Activated T-helper 1 cell treated with Interleukin-2 at 50 U/mL for 16 hours (primary cell): ENCODE results near the gene ENOX2.
"Not testable (repeated sequence)": the region's sequence is repeated elsewhere in the genome, so short reads cannot be mapped to it uniquely, and the experiment has no call there.

Experiments
- DNase-seq: peaks from one replicate; pipeline ENCODE4 v3.0.0-alpha.2; 2020; ENCODE audit warnings: low read depth

The ENOX2 gene

GRCh38 chrX:130825525-130825924 is 77.5 kb downstream of the ENOX2 start:
- DNase-seq, result no peak

DNA sequence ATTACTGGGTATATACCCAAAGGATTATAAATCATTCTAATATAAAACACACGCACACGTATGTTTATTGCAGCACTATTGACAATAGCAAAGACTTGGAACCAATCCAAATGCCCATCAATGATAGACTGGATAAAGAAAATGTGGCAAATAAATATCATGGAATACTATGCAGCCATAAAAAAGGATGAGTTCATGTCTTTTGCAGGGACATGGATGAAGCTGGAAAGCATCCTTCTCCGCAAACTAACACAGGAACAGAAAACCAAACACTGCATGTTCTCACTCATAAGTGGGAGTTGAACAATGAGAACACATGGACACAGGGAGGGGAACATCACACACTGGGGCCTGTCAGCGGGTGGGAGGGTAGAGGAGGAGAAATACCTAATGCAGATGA is 83.6 kb downstream of the ENOX2 start:
- not testable (repeated sequence) for DNase-seq

GRCh38 chrX:130813932-130814331 is 89.1 kb downstream of the ENOX2 start:
- DNase-seq, result not testable (repeated sequence)

DNA sequence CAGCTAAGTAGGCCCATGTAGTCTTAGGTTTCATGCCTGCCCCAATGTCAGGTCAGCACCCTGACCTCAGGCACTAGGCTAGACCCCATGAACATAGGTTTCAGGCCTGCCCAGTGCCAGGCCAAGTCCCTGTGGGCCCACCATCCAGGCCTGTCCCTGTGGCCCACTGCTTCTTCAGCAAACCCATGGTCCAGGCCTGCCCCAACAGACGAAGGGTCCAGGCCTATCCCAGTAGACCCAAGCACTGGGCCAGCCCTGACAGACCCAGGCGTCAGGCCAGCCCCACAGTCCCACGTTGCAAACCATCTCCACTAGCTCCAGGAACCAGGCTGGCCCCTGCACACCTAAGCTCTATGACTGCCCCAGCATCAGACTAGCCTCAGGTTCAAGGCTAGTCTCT is 92.4 kb downstream of the ENOX2 start:
- no peak for DNase-seq

DNA sequence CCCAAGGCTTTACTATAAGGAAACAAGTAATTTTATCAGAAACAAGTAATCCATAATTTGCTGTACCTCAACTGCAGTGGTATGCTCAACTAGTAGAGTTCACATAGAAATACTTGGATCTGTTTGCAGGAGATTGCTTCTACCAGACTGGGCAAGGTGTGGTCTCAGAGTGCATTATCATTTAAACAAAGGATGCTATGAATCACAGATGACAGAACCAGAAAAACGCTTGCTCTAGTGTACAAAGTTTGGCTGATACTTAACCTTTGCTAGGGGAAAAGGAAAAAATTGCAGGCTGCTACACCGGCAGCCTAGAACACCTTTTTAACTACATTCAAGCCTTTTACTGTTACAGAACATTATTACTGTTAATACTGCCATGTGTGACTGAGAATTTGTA is 97.1 kb downstream of the ENOX2 start:
- DNase-seq, result no peak

GRCh38 chrX:130803537-130803936 is 99.5 kb downstream of the ENOX2 start:
- DNase-seq, result no peak

DNA sequence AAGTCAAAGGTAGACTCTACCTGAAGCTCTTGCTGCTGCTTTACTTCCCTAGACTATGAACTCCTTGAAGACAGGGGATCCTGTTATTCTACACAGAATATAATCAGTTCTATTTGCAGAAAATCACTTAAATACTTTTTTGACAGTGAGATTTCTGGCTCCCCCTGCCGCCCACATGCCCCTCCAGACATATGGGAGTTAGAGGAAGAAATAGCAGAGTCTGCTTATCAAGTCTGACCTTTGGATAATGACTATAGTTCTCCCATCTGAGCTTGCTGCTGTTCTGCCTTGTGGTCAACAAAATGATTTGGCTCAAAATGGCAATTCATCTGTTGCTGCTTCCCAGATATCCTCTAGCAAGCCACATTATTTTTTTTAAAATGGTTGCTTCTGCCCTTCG is 101.1 kb downstream of the ENOX2 start:
- DNase-seq, result no peak

- no peak for DNase-seq
Observed at GRCh38 chrX:130799393-130799792, 103.6 kb downstream of the ENOX2 start.

DNA sequence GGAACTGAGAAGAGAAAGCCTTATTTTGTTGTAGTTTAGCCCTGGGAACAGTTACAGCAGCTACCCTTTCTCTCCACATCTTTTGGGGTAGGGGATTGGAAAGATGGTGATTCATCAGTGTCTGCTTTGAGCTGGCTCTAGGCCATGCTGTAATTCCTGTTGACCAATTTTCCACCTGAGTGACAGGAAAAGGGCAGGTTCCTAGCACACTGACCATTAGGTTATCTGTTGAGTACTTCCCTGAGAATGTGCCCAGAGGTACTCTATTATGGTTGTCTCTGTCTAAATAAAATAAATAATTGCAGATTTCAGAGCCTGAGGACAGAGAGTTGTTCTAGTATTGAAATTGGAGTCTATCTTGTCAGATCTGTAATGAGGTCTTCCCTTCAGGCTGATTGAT is 109.0 kb downstream of the ENOX2 start:
- no peak for DNase-seq

DNA sequence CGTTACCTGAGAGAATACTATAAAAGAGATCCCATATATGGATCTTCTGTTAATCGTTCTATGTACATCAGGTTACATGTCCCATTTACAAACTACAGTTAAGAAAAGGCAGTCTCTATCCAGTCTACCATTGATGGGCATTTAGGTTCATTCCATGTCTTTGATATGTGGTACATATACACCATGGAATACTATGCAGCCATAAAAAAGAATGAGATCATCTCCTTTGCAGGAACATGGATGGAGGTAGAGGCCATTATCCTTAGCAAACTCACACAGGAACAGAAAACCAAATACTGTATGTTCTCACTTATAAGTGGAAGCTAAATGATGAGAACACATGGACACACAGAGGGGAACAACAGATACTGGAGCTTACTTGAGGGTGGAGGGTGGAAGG is 111.1 kb downstream of the ENOX2 start:
- not testable (repeated sequence) for DNase-seq

- no peak for DNase-seq
Observed at GRCh38 chrX:130789793-130790192, 113.2 kb downstream of the ENOX2 start.

DNA sequence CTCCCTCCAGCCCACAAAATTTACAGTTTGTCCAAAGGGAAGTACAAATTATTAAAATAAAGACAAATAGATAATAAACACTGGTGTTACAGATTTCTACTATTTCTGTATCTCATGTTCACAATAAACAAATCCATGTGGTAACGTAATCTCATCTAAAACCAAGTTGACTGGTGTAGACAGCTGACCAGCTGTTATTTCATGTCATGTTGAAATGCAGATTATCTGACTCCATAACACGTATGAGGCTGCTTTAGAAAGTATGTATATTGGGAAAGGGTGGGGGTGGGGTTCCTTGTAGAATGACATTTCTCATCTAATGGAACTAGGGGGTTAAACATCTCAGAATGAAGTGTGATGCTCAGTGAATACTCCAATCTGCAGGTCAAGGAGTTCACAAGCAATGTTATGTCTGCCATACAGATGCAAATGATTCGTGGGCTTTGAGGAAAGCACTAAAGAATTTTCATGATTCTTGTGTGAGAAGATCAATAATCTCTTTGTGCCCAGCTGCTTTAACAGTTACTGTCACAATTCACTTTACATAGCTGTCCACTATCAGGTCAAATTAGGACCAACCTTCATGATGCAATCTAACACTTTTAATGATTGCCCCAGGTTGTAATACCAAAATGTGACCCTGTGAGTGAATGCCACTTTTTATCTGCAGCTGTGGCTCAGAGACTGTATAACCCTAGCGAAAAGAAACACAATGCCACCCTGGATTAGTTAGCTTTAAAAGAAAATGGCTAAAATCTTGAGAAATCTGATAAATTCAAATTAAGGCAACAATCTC is 114.0 kb downstream of the ENOX2 start:
- no peak for DNase-seq

GRCh38 chrX:130786030-130786429 is 117.0 kb downstream of the ENOX2 start:
- no peak for DNase-seq

DNA sequence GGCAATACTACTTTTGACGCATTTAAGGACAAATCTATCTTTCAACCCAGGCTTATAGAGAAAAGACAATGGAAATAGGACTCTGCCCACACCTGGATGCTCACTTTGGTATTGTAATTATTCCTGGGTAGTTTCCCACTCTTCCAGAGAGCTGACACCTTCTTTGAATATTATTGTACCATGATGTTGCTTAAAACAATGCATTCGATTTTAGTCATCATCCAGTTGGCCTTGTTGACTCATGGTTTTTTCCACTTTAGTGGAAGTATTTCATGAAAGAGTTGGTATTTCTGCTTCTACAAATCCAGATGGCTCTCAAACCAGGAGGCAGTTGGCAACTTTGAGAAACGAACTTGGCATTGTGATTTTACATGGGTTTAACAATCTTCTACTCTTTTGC is 124.2 kb downstream of the ENOX2 start:
- DNase-seq, result no peak

DNA sequence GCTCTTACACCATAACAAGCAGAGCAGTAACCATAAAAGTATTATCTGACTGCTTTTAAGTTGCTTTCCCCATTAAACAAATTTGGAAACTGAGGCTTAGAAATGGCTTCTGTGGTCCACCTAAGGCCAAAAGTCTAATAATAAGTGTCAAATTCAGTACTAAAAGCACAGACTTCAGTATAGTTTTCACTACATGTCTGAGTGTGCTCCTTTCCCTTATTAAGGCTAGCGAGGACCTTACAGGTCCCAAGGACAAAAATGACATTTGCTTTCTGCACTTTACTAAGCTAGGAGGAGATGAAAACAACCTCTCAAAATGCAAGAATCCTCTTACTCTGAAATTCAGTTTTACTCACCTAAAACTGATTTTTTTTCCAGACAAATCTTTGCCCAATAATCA is 127.2 kb downstream of the ENOX2 start:
- no peak for DNase-seq

DNA sequence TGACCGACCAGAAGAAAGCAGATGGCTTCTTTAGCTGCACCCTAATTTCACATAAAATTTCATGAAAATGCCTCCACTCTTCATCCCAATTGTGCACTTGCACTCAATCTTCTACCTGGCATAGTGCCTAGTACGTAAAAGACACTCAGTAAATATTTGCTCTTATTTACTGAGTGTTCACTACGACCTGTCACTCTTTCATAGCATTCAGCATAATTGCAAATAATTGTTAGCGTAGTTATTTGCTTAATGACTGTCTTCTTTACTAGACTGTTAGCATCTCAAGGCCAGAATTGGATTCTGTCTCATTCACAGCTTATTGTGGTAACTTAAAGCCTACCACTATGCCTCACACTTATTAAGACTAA is 130.2 kb downstream of the ENOX2 start:
- no peak for DNase-seq

GRCh38 chrX:130772105-130772775 is 130.8 kb downstream of the ENOX2 start:
- DNase-seq, result no peak

- DNase-seq, result no peak
Observed at GRCh38 chrX:130771648-130772047, 131.4 kb downstream of the ENOX2 start.

DNA sequence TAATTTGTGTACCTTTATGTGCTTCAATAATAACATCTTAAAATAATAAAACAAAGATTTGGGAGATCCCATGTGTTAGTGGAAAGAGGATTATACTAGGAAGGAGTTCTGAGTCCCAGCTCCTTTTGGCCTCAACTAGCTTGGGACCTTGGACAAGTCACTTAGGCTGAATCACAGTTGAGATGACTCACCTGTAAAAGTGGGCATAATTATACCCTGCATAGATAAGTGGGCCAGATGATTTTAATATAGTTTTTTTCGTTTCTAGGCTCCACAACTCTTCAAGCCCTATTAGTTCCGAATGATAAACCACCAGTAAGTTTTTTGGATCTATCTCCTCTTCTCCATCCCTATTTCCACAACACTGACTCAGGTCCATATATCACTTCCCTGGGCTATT is 131.8 kb downstream of the ENOX2 start:
- DNase-seq, result no peak

- DNase-seq, result no peak
Observed at GRCh38 chrX:130770615-130771014, 132.4 kb downstream of the ENOX2 start.

DNA sequence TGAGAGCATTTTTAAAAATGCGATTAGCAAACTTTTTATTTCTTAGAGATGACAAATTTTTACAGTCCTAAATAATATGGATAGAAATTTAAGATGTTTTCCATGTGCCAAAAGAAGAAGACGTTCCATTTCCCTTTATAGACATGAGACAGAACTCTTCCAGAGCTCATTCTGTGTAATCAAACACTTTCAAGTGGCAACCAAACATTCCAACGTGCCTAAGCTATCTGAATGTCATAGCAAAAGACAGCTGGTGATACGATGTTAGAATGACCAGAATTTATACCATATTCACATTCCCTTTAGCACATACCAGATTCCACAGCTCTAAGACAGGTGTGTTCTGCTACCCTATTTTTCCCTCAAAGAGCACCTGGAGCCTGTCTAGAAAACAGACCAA is 133.2 kb downstream of the ENOX2 start:
- DNase-seq, result no peak

GRCh38 chrX:130758072-130758471 is 144.9 kb downstream of the ENOX2 start:
- no peak for DNase-seq

GRCh38 chrX:130756233-130756632 is 146.8 kb downstream of the ENOX2 start:
- no peak for DNase-seq

GRCh38 chrX:130754353-130754752 is 148.7 kb downstream of the ENOX2 start:
- no peak for DNase-seq
